Sigmoid colon (tissue), 4 donors: ENCODE data around the gene SIGLEC5.
A peak's percentile ranks its signal among the peaks of the same experiment; 100 is the strongest.

ENCODE experiments used
- CTCF ChIP-seq, 4 experiments: fragments of 450-650 bp in 3 of 4; fragments of 200-600 bp in 1 of 4; IDR thresholded peaks; one replicate each; pipeline ENCODE4 v1.5.1; 2016 to 2019; ENCODE audit warnings: antibody characterized with exemption in 4 of 4, mild to moderate bottlenecking in 3 of 4, moderate library complexity in 2 of 4
- POLR2AphosphoS5 ChIP-seq, 4 donors: sonication (generic); formaldehyde crosslinking; IDR thresholded peaks; one replicate each; pipeline ENCODE4 v1.6.1; 2017; ENCODE audit warnings: antibody characterized with exemption in 4 of 4

DNA sequence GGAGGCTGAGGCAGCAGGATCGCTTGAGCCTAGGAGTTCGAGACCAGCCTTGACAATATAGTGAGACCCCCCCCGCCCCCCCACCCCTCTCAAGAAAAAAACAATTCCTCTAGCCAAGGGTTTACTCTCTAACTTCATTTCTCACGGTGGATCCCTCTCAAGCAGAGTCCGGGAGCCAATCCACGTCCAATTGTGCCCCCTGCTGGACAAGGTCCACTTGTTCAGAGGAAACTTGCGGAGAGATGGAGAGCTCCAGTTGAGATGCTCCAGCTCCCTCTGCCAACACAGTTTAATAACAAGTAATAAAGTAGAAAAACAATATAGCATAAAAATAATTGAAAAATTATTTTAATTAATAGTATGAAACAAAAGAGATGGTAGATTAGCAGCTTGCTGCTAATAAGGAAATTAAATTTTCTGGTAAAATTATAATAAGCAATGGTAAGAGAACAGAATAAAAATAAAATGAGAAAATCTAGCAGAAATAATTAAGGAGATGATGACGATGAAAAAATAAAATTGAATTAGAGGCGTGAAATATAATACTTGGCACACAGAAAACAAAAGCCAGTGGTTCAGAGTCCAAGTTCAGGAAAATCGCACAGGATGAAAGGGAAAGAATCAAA, 30.9 kb upstream of the SIGLEC5 start:
- no peak for TF ChIP-seq POLR2AphosphoS5 (IDR thresholded peaks at IDR 0.05)
- TF ChIP-seq CTCF (IDR thresholded peaks at IDR 0.05), result peak in 3 of 4 experiments; percentile 24 to 49 (median 45)
